Measurements from ENCODE around the gene PLA2G15. TPM values are rescaled to one million over a fixed set of nuclear protein-coding genes. Genes with fewer than 3 reads are reported as not detected.
A peak's percentile ranks its signal among the peaks of the same experiment; 100 is the strongest.

The PLA2G15 gene
- total and polyA plus RNA-seq, 2 donors (not counting 1 experiment from before 2014, with no cell fraction given) = 6.1 to 12.5 TPM

- Histone ChIP-seq H2AFZ (ENCODE audit: insufficient read depth, low read depth, low read length, poor library complexity, severe bottlenecking) (no peak overlapping the region), H3K9ac (ENCODE audit: low read length) (no peak overlapping the region), H3K27ac (ENCODE audit: low read length in 2 of 2) (no peak overlapping the region), H3K4me2 (replicated peaks; ENCODE audit: low read depth, low read length, poor library complexity, severe bottlenecking) (no peak overlapping the region), H3K4me1 (ENCODE audit: control insufficient read depth in 2 of 2, insufficient read depth in 2 of 2, low read length in 2 of 2) (peaks cover 27 to 28% of the 10 kb centered on the region in 2 donors), H3K27me3 (replicated peaks in 1 of 4; ENCODE audit: control extremely low read depth in 1 of 4, control insufficient read depth in 3 of 4, insufficient read depth in 4 of 4, low read length in 3 of 4) (no peaks in the 10 kb centered on the region), H4K20me1 (ENCODE audit: control insufficient read depth, insufficient read depth, low read length, poor library complexity, severe bottlenecking) (peaks cover 32% of the 10 kb centered on the region), H3K36me3 (replicated peaks in 1 of 2; ENCODE audit: control extremely low read depth in 1 of 2, control insufficient read depth in 1 of 2, extremely low read depth in 1 of 2, insufficient read depth in 2 of 2, low read length in 1 of 2) (peaks cover 18 to 33% of the 10 kb centered on the region in 2 experiments), H3K4me3 (ENCODE audit: control extremely low read depth in 1 of 5, extremely low read depth in 1 of 5, insufficient read depth in 1 of 5, low read depth in 2 of 5, low read length in 4 of 5) (no peak overlapping the region), H3K79me2 (ENCODE audit: control insufficient read depth, insufficient read depth, low read length) (peaks cover 16% of the 10 kb centered on the region), H3K9me3 (ENCODE audit: control extremely low read depth in 1 of 3, control insufficient read depth in 2 of 3, insufficient read depth in 1 of 3, low read length in 2 of 3) (no peaks in the 10 kb centered on the region)
- H3K27ac Mint-ChIP-seq = peak overlapping the region; percentile 82
- DNase-seq (peak; percentile 70), ATAC-seq (ENCODE audit: low read depth) (peak; percentile 53)
- ChIA-PET CTCF (interaction anchor here (0.5 to 7.1 kb wide), 23 partner anchors 9 to 414 kb away, joined by 3 to 62 read pairs (median 4); partner anchors contain the start of genes NFATC3, NRN1L and PSMB10), POLR2A (interaction anchor here (1.0 kb wide), 1 partner anchor 156 kb away, joined by 3 read pairs; no protein-coding TSS in a partner anchor)
- H3K9me3 Mint-ChIP-seq (ENCODE audit: insufficient read depth) = no peaks in the 10 kb centered on the region
- WGBS (ENCODE audit: insufficient coverage) = 89% methylated on average over 4 of the region's 4 CpGs
- no peak overlapping the region for H3K4me3 Mint-ChIP-seq
- peaks cover 46% of the 10 kb centered on the region for H3K4me1 Mint-ChIP-seq
- TF ChIP-seq CTCF (IDR thresholded peaks at IDR 0.05) (peak; percentile 96), EZH2 (IDR thresholded peaks at IDR 0.05; ENCODE audit: borderline replicate concordance, insufficient read depth, low read depth, low read length, poor library complexity, severe bottlenecking) (no peak)
- intact Hi-C loops (cut with micrococcal nuclease) = loop anchor here (1.0 to 10.0 kb wide), 4 partner anchors 135 to 346 kb away; partner anchors contain the start of gene SLC12A4
- H3K27me3 Mint-ChIP-seq = no peaks in the 10 kb centered on the region
Observed at GRCh38 chr16:68229431-68230175, 15.6 kb upstream of the PLA2G15 start.

- TF ChIP-seq CTCF (IDR thresholded peaks at IDR 0.05) (no peak), EZH2 (IDR thresholded peaks at IDR 0.05; ENCODE audit: borderline replicate concordance, insufficient read depth, low read depth, low read length, poor library complexity, severe bottlenecking) (no peak)
- intact Hi-C loops (cut with micrococcal nuclease) = no loop called here
- peaks cover 32% of the 10 kb centered on the region for H4K20me1 ChIP-seq (ENCODE audit: control insufficient read depth, insufficient read depth, low read length, poor library complexity, severe bottlenecking)
- no peak overlapping the region for H3K4me3 ChIP-seq (ENCODE audit: control extremely low read depth in 1 of 5, extremely low read depth in 1 of 5, insufficient read depth in 1 of 5, low read depth in 2 of 5, low read length in 4 of 5)
- WGBS (ENCODE audit: insufficient coverage) = 97% methylated on average over 9 of the region's 9 CpGs
- peaks cover 27 to 29% of the 10 kb centered on the region in 2 donors for H3K4me1 ChIP-seq (ENCODE audit: control insufficient read depth in 2 of 2, insufficient read depth in 2 of 2, low read length in 2 of 2)
- H3K79me2 ChIP-seq (ENCODE audit: control insufficient read depth, insufficient read depth, low read length) = peaks cover 16% of the 10 kb centered on the region
- H2AFZ ChIP-seq (ENCODE audit: insufficient read depth, low read depth, low read length, poor library complexity, severe bottlenecking) = no peak overlapping the region
- peaks cover 18 to 31% of the 10 kb centered on the region in 2 experiments for H3K36me3 ChIP-seq (replicated peaks in 1 of 2; ENCODE audit: control extremely low read depth in 1 of 2, control insufficient read depth in 1 of 2, extremely low read depth in 1 of 2, insufficient read depth in 2 of 2, low read length in 1 of 2)
- Mint-ChIP-seq H3K4me3 (no peak overlapping the region), H3K9me3 (ENCODE audit: insufficient read depth) (no peaks in the 10 kb centered on the region), H3K27ac (no peak overlapping the region), H3K27me3 (no peaks in the 10 kb centered on the region), H3K4me1 (peaks cover 49% of the 10 kb centered on the region)
- H3K4me2 ChIP-seq (replicated peaks; ENCODE audit: low read depth, low read length, poor library complexity, severe bottlenecking) = no peak overlapping the region
- ATAC-seq (ENCODE audit: low read depth) = no peak
- CTCF ChIA-PET = interaction anchor here (0.5 to 7.1 kb wide), 24 partner anchors 8 to 414 kb away, joined by 3 to 62 read pairs (median 4); partner anchors contain the start of genes NFATC3, NRN1L and PSMB10
- no peak overlapping the region for H3K27ac ChIP-seq (ENCODE audit: low read length in 2 of 2)
- DNase-seq = no peak
- POLR2A ChIA-PET = interaction anchor here (1.0 kb wide), 1 partner anchor 156 kb away, joined by 3 read pairs; no protein-coding TSS in a partner anchor
- H3K9ac ChIP-seq (ENCODE audit: low read length) = no peak overlapping the region
- no peaks in the 10 kb centered on the region for H3K27me3 ChIP-seq (replicated peaks in 1 of 4; ENCODE audit: control extremely low read depth in 1 of 4, control insufficient read depth in 3 of 4, insufficient read depth in 4 of 4, low read length in 3 of 4)
- no peaks in the 10 kb centered on the region for H3K9me3 ChIP-seq (ENCODE audit: control extremely low read depth in 1 of 3, control insufficient read depth in 2 of 3, insufficient read depth in 1 of 3, low read length in 2 of 3)
Observed at GRCh38 chr16:68230176-68230571, 15.0 kb upstream of the PLA2G15 start.

Data from B cell (primary cell).